Measurements from ENCODE around the gene RELL1. TPM values are rescaled to one million over a fixed set of nuclear protein-coding genes. Genes with fewer than 3 reads are reported as not detected.

The RELL1 gene
- total RNA-seq, 2 donors from 2014 or later = 24.4 to 48.2 TPM

DNA sequence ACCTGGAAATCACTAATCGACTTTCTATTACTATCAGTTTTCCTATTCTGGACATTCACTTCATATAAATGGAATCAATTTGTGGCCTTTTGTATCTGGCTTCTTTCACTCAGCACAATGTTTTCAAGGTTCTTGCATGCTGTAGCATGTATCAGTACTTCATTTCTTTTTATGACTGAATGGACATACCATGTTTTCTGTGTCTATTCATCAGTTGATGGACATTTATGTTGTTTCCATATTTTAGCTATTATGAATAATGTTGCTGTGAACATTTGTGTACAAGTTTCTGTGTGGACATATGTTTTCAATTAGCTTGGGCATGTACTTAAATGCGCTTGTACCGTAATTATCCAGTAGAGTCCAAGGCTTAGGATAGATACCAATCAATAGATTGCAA is 19.9 kb upstream of the RELL1 start:
- no peak overlapping the region for H3K27ac ChIP-seq
- H3K36me3 ChIP-seq = no peaks in the 10 kb centered on the region
- no peak for DNase-seq
- H3K4me3 ChIP-seq = no peak overlapping the region
- no peaks in the 10 kb centered on the region for H3K9me3 ChIP-seq
- H3K27me3 ChIP-seq = no peaks in the 10 kb centered on the region
- TF ChIP-seq, protein P1, sequence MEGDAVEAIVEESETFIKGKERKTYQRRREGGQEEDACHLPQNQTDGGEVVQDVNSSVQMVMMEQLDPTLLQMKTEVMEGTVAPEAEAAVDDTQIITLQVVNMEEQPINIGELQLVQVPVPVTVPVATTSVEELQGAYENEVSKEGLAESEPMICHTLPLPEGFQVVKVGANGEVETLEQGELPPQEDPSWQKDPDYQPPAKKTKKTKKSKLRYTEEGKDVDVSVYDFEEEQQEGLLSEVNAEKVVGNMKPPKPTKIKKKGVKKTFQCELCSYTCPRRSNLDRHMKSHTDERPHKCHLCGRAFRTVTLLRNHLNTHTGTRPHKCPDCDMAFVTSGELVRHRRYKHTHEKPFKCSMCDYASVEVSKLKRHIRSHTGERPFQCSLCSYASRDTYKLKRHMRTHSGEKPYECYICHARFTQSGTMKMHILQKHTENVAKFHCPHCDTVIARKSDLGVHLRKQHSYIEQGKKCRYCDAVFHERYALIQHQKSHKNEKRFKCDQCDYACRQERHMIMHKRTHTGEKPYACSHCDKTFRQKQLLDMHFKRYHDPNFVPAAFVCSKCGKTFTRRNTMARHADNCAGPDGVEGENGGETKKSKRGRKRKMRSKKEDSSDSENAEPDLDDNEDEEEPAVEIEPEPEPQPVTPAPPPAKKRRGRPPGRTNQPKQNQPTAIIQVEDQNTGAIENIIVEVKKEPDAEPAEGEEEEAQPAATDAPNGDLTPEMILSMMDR (IDR thresholded peaks at IDR 0.05) = no peak
- intact Hi-C loops (cut with DNase I) = no loop called here
- H3K4me1 ChIP-seq = no peaks in the 10 kb centered on the region
- H3K9ac ChIP-seq (ENCODE audit: low read depth in 2 of 2, low read length in 2 of 2) = no peak overlapping the region

DNA sequence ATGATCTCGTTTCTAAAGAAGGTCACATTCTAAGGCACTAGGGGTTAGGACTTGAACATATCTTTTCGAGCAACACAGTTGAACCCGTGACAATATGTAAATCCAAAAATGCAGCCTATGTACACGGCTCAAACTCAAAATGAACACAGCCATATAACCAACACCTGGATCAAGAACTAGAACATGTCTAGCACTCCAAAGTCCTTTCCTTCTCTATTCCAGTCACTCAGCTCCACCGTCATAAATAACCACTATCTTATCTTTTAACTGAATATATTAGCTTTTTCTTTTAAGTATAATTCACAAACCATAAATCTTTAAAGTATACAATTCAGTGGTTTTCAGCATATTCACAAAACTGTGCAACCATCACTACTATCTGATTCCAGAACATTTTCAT is 19.4 kb upstream of the RELL1 start:
- Histone ChIP-seq H3K36me3 (no peaks in the 10 kb centered on the region), H3K27ac (no peak overlapping the region), H3K4me1 (no peaks in the 10 kb centered on the region), H3K27me3 (no peaks in the 10 kb centered on the region), H3K9me3 (no peaks in the 10 kb centered on the region), H3K4me3 (no peak overlapping the region), H3K9ac (ENCODE audit: low read depth in 2 of 2, low read length in 2 of 2) (no peak overlapping the region)
- no peak for DNase-seq
- TF ChIP-seq, protein P1 (IDR thresholded peaks at IDR 0.05) = no peak
- intact Hi-C loops (cut with DNase I) = no loop called here

DNA sequence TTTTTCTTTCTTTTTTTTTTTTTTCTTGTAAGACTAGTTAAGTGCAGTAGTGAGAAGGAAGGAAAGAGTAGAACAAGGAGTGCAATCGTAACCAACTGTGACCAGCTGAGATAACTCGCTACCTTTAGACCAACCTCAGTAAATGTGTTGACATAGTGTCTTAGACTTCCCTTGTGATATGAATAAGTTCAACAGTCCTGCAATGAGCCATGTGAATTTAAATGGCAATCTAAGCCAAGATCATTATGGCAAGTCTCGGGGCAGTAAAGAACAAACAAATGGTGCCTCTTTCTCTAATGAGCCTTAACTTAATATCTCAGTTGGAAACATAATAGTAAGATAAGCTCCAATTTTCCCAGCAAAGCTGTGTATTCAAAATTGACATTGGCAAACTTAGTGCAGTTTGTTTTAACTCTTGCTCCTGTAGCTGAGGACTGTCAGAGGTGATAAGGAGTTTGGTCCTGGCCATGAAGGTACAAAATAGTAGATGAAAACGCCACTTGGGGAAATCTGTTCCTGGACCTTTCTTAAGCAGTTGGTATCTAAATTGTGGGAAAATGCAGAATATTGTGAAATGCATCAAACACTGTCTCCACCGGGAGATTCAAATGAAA is 13.8 kb upstream of the RELL1 start:
- Histone ChIP-seq H3K27me3 (no peaks in the 10 kb centered on the region), H3K27ac (no peak overlapping the region), H3K9ac (ENCODE audit: low read depth in 2 of 2, low read length in 2 of 2) (no peak overlapping the region), H3K4me1 (no peaks in the 10 kb centered on the region), H3K9me3 (no peaks in the 10 kb centered on the region), H3K36me3 (no peaks in the 10 kb centered on the region), H3K4me3 (no peak overlapping the region)
- TF ChIP-seq, protein P1 (IDR thresholded peaks at IDR 0.05) = no peak
- DNase-seq = no peak
- intact Hi-C loops (cut with DNase I) = loop anchor here (10.0 kb wide), 1 partner anchor 85 kb away; no protein-coding TSS in a partner anchor

DNA sequence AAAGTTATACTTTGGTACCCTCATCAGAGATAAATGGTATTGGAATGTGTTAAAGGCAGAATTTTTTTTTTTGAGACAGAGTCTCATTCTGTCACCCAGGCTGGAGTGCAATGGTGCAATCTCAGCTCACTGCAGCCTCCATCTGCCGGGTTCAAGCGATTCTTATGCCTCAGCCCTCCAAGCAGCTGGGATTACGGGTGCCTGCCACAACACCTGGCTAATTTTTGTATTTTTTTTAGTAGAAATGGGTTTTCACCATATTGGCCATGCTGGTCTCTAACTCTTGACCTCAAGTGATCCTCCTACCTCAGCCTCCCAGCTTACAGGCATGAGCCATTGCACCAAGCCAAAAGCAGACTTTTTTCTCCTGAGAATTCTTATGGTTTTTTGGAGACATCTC is 11.4 kb upstream of the RELL1 start:
- intact Hi-C loops (cut with DNase I) = loop anchor here (10.0 kb wide), 1 partner anchor 87 kb away; no protein-coding TSS in a partner anchor

DNA sequence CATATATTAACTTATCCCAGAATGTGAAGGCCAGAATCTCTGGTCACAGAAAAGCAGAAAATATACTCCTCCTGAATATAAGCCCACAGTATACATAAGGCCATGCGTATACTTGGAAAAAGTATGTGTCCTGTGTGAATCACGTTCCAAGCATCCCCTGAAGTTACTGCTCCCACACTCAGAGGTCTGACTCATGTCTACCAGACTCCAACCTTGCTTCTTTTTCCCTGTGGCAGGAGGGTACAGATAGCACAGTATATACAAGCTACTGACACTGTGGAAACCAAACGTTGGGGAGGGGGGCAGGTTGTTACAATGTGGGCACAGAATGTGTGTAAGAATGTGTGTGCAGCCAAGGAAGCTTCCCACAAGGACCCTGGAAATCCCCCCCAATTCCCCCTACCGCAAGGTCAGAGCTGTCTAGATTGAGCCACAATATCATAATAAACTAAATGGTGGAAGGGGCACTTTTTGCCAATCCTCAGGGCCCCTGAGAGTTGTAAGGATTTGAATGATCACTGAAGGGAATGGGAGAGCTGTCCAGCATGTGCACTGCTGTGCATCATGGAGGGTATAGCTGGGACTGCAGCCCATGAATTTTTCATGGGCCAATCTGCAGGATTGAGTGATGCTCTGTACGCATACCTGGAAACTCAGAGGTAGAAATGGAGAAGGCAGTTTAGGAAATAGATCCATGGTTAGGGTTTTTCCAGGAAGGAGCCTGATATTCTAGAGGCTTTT is 7.4 kb upstream of the RELL1 start:
- Histone ChIP-seq H3K9ac (ENCODE audit: low read depth in 2 of 2, low read length in 2 of 2) (no peak overlapping the region), H3K27ac (no peak overlapping the region), H3K9me3 (no peaks in the 10 kb centered on the region), H3K36me3 (no peaks in the 10 kb centered on the region), H3K27me3 (no peaks in the 10 kb centered on the region), H3K4me3 (no peak overlapping the region), H3K4me1 (no peaks in the 10 kb centered on the region)
- TF ChIP-seq, protein P1 (IDR thresholded peaks at IDR 0.05) = no peak
- intact Hi-C loops (cut with DNase I) = loop anchor here (10.0 kb wide), 1 partner anchor 91 kb away; no protein-coding TSS in a partner anchor
- DNase-seq = no peak

More for the DNA sequence above, 11.4 kb upstream of the RELL1 start:
- DNase-seq = no peak
- H3K4me1 ChIP-seq = no peaks in the 10 kb centered on the region
- no peak overlapping the region for H3K27ac ChIP-seq
- TF ChIP-seq, protein P1 (IDR thresholded peaks at IDR 0.05) = no peak
- no peak overlapping the region for H3K9ac ChIP-seq (ENCODE audit: low read depth in 2 of 2, low read length in 2 of 2)
- H3K9me3 ChIP-seq = no peaks in the 10 kb centered on the region
- H3K27me3 ChIP-seq = no peaks in the 10 kb centered on the region
- H3K36me3 ChIP-seq = no peaks in the 10 kb centered on the region
- no peak overlapping the region for H3K4me3 ChIP-seq
